HG03460 (cell line): ENCODE results near the gene ARL5B.

Experiments used
- ATAC-seq: cut with Tn5 transposase; IDR thresholded peaks from one replicate; pipeline ENCODE4 v1.9.1; 2021; ENCODE audit not compliant: unreplicated experiment

The ARL5B gene

DNA sequence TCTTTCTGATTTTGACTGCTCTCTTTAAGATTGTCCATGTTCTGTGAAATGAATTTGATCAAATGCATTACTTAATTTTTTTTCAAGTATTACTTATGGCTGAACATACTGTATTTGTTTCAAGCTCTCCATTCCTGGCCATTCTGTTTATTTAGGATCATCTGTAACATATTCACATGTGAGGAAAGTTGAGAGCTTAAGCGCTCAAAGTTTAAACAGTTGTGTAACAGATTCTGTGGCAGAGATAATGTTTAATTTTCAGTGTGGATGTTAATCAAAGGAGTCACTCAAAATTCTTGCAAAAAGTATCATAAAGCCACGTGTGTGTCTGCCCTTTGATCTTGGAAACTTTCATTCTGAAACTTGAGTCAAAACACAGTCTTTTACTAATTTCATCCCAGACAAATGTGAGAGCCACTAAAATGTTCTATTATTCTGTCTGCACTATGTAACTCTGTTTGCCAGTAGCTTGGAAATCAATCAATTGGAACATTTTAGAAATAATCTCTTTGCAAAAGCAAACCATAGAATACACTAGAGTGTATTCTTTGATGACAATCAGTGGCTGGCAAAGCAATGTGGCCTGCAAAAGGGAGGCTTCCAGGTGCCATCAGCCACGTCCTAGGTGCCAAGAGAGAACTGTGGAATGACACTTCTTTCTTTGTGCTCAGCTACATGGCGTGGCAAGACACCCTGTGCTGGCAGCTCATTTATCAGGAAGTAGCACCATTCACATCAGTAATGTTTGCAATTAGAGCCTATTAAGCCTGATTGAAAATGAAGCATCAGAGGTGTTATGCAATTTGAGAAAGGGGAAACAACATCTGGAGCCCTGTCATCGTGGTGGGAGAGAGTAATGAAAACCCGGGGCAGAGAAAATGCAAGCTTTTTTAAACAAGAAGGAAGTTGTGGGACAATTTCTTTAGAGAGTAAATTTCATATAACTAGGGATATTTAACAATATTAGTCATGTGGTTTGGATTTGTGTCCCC lies 40.9 kb downstream of the ARL5B start:
- no peak for ATAC-seq

DNA sequence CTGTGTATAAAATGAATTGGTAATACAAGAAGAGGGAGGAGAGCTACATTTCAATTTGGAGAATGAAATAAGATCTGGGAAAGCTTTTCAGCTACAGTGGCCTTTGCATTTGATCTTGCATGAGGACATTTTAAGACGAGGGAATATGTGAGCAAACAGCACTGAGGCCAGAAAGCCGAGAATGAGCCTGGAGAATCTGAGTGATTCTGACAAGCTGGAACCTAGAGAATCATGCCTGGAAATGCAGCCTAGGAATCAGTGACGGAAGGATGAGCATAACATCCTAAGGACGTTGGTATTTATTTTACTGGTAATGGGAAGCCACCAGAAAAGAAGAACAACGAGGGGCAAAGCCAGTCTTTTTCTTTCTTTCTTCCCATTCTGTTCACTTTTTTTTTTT lies 44.3 kb downstream of the ARL5B start:
- no peak for ATAC-seq

DNA sequence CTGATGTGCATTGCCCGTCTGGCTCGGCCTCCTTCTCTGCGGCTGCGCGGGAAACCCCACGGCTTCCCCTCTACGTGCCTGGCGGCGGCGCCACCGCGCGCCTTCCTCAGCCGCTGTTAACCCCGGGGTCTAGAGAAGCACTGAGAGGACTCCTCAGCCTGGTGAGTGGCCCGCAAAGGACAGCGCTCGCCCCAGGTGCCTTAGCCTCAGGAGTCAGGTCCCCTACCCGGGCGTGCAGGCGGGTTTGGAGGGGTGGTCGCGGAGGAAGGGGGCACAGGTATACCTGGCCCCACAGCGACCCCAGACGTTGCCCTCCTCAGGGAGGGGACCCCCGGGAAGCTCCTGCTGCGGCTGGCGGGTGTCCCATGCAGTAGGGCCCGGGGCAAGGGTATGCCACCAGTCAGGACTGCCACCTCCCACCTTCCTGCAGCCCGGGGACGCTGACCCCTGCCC lies 51.0 kb downstream of the ARL5B start:
- ATAC-seq = no peak

DNA sequence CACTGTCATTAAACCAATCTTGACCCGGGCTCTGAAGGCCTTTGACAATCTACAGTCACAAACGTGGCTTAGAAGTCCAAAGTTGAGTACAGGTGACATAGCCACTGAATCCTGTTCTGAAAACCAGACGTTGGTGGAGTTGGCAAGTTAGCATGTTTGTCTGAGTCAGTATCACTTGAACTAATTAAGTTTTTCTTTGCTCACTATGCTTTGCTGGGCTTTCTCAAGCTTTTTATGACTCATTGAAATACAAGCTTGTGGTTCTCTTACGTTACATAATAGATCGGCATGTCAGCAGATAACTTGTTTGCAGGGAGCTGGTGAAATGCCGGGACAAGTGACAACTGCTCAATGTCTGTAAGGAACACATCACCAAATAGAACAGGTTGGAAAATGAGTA lies 53.8 kb downstream of the ARL5B start:
- no peak for ATAC-seq

DNA sequence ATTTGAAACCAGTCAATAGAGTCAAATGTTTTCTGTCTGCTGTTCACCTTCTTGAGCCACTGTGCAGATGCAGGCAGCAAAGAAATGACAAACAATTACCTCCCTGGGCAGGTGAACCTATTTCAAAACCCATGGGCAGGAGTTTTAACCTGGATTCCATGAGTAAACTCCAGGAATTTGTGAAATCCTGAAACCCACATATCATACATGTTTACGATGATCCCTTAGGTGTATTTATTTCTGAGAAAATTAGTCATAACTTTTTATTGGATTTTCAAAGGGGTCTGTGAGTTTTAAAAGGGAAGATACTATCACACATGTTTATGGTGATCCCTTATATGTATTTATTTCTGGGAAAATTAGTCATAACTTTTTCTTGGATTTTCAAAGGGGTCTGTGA lies 59.8 kb downstream of the ARL5B start:
- ATAC-seq = no peak

DNA sequence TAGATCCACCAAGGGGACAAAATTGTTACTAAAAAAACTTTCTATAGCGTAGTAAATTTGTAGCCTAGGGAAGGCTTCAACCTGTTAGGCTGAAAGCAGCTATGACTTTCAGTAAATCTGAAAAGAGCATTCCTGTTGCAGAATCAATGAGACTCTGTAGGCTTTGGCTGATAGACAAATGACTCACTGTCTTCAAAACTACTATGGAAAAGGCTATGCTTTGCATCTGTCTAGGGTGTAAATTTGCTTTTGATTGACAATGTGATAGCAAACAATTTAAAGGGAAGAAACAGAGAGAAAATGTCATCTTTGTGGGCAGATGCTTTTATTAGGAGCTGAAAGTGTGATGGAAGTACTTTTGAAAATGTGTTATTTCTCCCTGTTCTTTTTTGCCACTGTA lies 60.6 kb downstream of the ARL5B start:
- ATAC-seq = no peak

GRCh38 chr10:18721067-18721466 lies 61.8 kb downstream of the ARL5B start:
- no peak for ATAC-seq

GRCh38 chr10:18723801-18724200 lies 64.6 kb downstream of the ARL5B start:
- ATAC-seq = no peak
